ENCODE data around the gene GPC6.

DNA sequence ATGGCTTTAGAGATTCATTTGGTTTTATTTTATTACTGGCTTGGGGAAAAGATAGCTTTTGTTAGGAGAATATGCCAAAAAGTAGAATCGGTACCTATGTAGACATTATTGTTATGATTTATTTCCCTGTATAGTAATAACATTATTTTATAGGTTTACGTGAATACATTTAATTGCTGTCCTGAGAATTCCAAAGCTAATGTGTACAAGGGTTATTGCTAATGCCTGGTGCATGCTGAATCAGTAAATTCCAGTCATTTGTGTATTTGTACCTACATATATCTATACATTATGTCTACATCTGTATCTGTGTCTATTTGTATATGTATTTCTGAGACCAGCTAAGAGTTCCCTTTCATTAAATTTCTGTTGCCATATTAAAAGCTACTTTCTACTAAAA lies 550.9 kb downstream of the GPC6 start:
- TF ChIP-seq, protein P1, sequence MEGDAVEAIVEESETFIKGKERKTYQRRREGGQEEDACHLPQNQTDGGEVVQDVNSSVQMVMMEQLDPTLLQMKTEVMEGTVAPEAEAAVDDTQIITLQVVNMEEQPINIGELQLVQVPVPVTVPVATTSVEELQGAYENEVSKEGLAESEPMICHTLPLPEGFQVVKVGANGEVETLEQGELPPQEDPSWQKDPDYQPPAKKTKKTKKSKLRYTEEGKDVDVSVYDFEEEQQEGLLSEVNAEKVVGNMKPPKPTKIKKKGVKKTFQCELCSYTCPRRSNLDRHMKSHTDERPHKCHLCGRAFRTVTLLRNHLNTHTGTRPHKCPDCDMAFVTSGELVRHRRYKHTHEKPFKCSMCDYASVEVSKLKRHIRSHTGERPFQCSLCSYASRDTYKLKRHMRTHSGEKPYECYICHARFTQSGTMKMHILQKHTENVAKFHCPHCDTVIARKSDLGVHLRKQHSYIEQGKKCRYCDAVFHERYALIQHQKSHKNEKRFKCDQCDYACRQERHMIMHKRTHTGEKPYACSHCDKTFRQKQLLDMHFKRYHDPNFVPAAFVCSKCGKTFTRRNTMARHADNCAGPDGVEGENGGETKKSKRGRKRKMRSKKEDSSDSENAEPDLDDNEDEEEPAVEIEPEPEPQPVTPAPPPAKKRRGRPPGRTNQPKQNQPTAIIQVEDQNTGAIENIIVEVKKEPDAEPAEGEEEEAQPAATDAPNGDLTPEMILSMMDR (IDR thresholded peaks at IDR 0.05; ENCODE audit: insufficient read depth, low read depth, low read length) = no peak
- TF ChIP-seq EZH2 (IDR thresholded peaks at IDR 0.05; ENCODE audit: insufficient read depth, low read length) = no peak

Measured in astrocyte (in vitro differentiated cells and primary cell).